DND-41 (cell line): Measurements from ENCODE around the gene TSPAN8.

Experiments used
- CTCF ChIP-seq: IDR thresholded peaks from 2 replicates; pipeline ENCODE4 v1.5.1; 2012; ENCODE audit warnings: borderline replicate concordance, low read length, moderate library complexity, mild to moderate bottlenecking; ENCODE audit not compliant: poor library complexity, severe bottlenecking; ENCODE audit errors: extremely low read depth
- EZH2 ChIP-seq: IDR thresholded peaks from 3 replicates; pipeline ENCODE4 v1.6.1; 2012; ENCODE audit warnings: borderline replicate concordance, low read depth, mild to moderate bottlenecking, moderate library complexity, low read length, inconsistent platforms; ENCODE audit not compliant: severe bottlenecking

GRCh38 chr12:71105956-71106355 lies 51.8 kb downstream of the TSPAN8 start:
- TF ChIP-seq CTCF (no peak), EZH2 (no peak)
